Measurements from ENCODE around the gene PRELID3B.

- TF ChIP-seq CTCF (IDR thresholded peaks at IDR 0.05; ENCODE audit: low read length) (no peak), EZH2 (IDR thresholded peaks at IDR 0.05; ENCODE audit: borderline replicate concordance, low read length) (no peak)
These were observed 40.2 kb downstream of the PRELID3B start for GRCh38 chr20:59002388-59002787.
